Ishikawa (cell line): ENCODE data around the gene FERMT3.

Experiments
- CEBPB ChIP-seq: IDR thresholded peaks from 2 replicates; pipeline ENCODE4 v1.6.1; 2012
- CREB1 ChIP-seq: IDR thresholded peaks from 2 replicates; pipeline ENCODE4 v1.6.1; 2012; ENCODE audit warnings: low read depth
- EGR1 ChIP-seq: IDR thresholded peaks from 2 replicates; pipeline ENCODE4 v1.6.1; 2012
- EP300 ChIP-seq: IDR thresholded peaks from 2 replicates; pipeline ENCODE4 v1.6.1; 2012; ENCODE audit warnings: borderline replicate concordance
- FOXM1 ChIP-seq: IDR thresholded peaks from 2 replicates; pipeline ENCODE4 v1.6.1; 2012; ENCODE audit warnings: low read depth, borderline replicate concordance
- MAX ChIP-seq: IDR thresholded peaks from 2 replicates; pipeline ENCODE4 v1.6.1; 2012
- NFIC ChIP-seq: IDR thresholded peaks from 2 replicates; pipeline ENCODE4 v1.6.1; 2012
- RAD21 ChIP-seq: IDR thresholded peaks from 2 replicates; pipeline ENCODE4 v1.6.1; 2012; ENCODE audit warnings: low read depth
- TAF1 ChIP-seq: IDR thresholded peaks from 2 replicates; pipeline ENCODE4 v1.6.1; 2012; ENCODE audit warnings: low read depth, mild to moderate bottlenecking
- TCF12 ChIP-seq: IDR thresholded peaks from 2 replicates; pipeline ENCODE4 v1.6.1; 2012; ENCODE audit warnings: low read depth
- TEAD4 ChIP-seq: IDR thresholded peaks from 2 replicates; pipeline ENCODE4 v1.6.1; 2012
- USF1 ChIP-seq: IDR thresholded peaks from 2 replicates; pipeline ENCODE4 v1.6.1; 2012
- YY1 ChIP-seq: IDR thresholded peaks from 2 replicates; pipeline ENCODE4 v1.6.1; 2012; ENCODE audit warnings: low read depth
- ZBTB7A ChIP-seq: IDR thresholded peaks from 2 replicates; pipeline ENCODE4 v1.6.1; 2012; ENCODE audit warnings: low read depth
- TF ChIP-seq, protein P1 (sequence below): IDR thresholded peaks from 2 replicates; pipeline ENCODE4 v1.6.1; 2012; ENCODE audit warnings: low read depth, mild to moderate bottlenecking

Gene FERMT3

DNA sequence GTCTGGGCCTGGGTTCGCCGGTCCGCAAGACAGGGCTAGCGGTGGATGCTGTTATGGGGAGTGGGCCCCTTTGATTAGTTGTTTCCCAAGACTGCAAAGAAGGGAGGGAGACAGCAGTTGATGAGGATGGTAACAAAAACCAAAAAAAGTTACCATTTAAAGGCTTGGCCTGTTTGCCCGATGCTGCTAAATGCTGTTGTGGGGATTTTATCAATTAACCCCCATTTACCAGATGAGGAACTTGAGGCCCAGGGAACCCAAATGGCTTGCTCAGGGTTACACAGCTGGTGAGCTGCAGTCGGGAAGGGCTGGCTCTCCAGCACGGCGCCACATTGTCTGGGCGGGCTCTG lies 16.1 kb downstream of the FERMT3 start:
- TF ChIP-seq EP300 (no peak), CEBPB (no peak), USF1 (no peak), TEAD4 (no peak), RAD21 (no peak), TAF1 (no peak), YY1 (no peak), FOXM1 (no peak), MAX (no peak), CREB1 (no peak), EGR1 (no peak), TCF12 (no peak), NFIC (no peak), ZBTB7A (no peak)
- TF ChIP-seq, protein P1, sequence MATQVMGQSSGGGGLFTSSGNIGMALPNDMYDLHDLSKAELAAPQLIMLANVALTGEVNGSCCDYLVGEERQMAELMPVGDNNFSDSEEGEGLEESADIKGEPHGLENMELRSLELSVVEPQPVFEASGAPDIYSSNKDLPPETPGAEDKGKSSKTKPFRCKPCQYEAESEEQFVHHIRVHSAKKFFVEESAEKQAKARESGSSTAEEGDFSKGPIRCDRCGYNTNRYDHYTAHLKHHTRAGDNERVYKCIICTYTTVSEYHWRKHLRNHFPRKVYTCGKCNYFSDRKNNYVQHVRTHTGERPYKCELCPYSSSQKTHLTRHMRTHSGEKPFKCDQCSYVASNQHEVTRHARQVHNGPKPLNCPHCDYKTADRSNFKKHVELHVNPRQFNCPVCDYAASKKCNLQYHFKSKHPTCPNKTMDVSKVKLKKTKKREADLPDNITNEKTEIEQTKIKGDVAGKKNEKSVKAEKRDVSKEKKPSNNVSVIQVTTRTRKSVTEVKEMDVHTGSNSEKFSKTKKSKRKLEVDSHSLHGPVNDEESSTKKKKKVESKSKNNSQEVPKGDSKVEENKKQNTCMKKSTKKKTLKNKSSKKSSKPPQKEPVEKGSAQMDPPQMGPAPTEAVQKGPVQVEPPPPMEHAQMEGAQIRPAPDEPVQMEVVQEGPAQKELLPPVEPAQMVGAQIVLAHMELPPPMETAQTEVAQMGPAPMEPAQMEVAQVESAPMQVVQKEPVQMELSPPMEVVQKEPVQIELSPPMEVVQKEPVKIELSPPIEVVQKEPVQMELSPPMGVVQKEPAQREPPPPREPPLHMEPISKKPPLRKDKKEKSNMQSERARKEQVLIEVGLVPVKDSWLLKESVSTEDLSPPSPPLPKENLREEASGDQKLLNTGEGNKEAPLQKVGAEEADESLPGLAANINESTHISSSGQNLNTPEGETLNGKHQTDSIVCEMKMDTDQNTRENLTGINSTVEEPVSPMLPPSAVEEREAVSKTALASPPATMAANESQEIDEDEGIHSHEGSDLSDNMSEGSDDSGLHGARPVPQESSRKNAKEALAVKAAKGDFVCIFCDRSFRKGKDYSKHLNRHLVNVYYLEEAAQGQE = no peak

DNA sequence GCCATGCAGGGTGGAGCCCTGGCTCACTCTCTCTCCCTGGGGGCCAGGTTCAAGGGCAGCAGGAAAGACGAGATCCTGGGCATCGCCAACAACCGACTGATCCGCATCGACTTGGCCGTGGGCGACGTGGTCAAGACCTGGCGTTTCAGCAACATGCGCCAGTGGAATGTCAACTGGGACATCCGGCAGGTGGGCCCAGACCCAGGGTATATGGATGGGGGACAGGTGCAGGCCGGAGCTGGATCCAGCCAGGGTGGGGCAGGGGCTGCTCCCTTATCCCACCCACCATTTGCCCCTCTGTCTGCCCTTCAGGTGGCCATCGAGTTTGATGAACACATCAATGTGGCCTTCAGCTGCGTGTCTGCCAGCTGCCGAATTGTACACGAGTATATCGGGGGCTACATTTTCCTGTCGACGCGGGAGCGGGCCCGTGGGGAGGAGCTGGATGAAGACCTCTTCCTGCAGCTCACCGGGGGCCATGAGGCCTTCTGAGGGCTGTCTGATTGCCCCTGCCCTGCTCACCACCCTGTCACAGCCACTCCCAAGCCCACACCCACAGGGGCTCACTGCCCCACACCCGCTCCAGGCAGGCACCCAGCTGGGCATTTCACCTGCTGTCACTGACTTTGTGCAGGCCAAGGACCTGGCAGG lies 16.6 kb downstream of the FERMT3 start:
- TF ChIP-seq EGR1 = no peak
- TF ChIP-seq EP300 = no peak
- TF ChIP-seq, protein P1 = no peak
- TF ChIP-seq USF1 = no peak
- TF ChIP-seq YY1 = no peak
- no peak for TF ChIP-seq TEAD4
- TF ChIP-seq FOXM1 = no peak
- TF ChIP-seq CEBPB = no peak
- no peak for TF ChIP-seq CREB1

- TF ChIP-seq, protein P1 = no peak
These were observed 17.8 kb downstream of the FERMT3 start for GRCh38 chr11:64224151-64224890.

DNA sequence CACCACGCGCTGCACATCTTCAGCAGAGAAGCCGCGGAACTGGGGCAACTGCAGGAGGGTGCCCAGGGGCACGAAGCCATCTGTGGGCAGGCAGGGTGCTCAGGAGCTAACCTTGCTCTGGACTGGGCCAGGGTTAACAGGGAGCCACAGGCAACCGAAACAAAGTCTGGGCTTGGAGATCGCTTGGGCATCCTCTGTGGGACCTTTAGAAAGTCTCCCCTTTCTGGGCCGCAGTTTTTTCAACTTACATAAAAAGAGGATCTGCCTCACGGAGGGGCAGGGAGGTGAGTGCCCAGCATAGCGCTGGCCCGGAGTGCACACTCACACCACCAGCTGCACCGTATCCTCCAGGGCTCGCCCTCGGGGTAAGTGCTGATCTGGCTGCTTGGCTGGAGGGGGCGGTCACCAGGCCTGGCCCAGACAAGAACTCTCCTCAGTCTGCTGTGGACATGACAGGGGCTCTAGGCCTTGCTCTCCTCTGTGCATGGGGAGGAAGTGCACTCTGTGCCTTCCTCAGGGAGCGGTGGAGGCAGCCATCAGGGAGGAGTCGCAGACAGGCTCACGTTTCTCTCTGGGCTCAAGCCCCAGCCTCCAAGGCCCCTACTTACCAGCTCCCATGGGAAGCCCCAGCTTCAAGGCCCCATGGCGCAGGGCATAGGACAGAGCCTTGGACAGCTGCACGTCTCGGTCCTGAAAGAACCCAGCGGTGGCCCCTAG lies 18.5 kb downstream of the FERMT3 start:
- TF ChIP-seq CEBPB (no peak), RAD21 (no peak), CREB1 (no peak), MAX (no peak), NFIC (no peak), USF1 (no peak), EGR1 (no peak), TEAD4 (no peak), TCF12 (no peak), YY1 (no peak), FOXM1 (no peak), EP300 (no peak), TAF1 (no peak), ZBTB7A (no peak)
- TF ChIP-seq, protein P1 = no peak
